BLaER1 treated with 17β-estradiol and CSF1 and Interleukin-3, amounts not matched to agents 10 nM and 100 nM (cell line): ENCODE data around the gene PRKAR1B.
A peak's percentile ranks its signal among the peaks of the same experiment; 100 is the strongest.

Source experiments
- H3K27ac ChIP-seq, 11 experiments: shearing (Covaris generic); formaldehyde crosslinking; 2 replicates each; pipeline ENCODE4 v1.8.1; 2022
- H3K27me3 ChIP-seq, 11 experiments: shearing (Covaris generic); formaldehyde crosslinking; 2 replicates each; pipeline ENCODE4 v1.8.1; 2022
- H3K36me3 ChIP-seq, 11 experiments: shearing (Covaris generic); formaldehyde crosslinking; 2 replicates each; pipeline ENCODE4 v1.8.1; 2022
- H3K4me1 ChIP-seq, 10 experiments: shearing (Covaris generic); formaldehyde crosslinking; 2 replicates each; pipeline ENCODE4 v1.8.1; 2022
- H3K4me2 ChIP-seq, 11 experiments: shearing (Covaris generic); formaldehyde crosslinking; 2 replicates each; pipeline ENCODE4 v1.8.1; 2022
- H3K4me3 ChIP-seq, 10 experiments: shearing (Covaris generic); formaldehyde crosslinking; 2 replicates each; pipeline ENCODE4 v1.8.1; 2022
- H3K9ac ChIP-seq, 11 experiments: shearing (Covaris generic); formaldehyde crosslinking; 2 replicates each; pipeline ENCODE4 v1.8.1; 2022
- H3K9me3 ChIP-seq, 11 experiments: shearing (Covaris generic); formaldehyde crosslinking; replicated peaks in 1 of 11; 2 replicates each; pipeline ENCODE4 v1.8.1; 2022
- H4K20me1 ChIP-seq, 11 experiments: shearing (Covaris generic); formaldehyde crosslinking; 2 replicates each; pipeline ENCODE4 v1.8.1; 2022
- Cebpa-rat ChIP-seq, 11 experiments: shearing (Covaris generic); IDR thresholded peaks; 2 replicates each; pipeline ENCODE4 v1.8.1; 2022

Gene PRKAR1B

DNA sequence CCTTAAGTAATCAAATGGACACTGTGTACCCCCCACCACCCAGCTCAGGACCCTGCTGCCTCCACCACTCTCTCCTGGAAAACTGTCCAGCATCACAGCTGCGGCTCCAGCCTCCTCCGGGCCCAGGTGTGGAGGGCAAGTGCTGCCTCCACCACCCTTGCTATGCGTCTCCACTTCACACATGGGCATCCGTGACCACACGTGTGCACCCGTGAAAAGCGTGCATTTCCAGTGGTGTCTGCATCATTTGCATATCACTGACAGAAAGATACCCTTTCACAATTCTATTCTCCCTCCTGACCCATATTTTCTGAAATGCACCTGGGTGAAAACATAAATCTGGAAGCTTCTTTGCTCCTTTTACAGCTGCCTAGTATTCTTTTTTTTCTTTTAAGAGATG, 117.7 kb downstream of the PRKAR1B start:
- Histone ChIP-seq H4K20me1 (no peaks in the 10 kb centered on the region), H3K4me3 (no peak overlapping the region), H3K4me1 (peaks cover 71 to 80% (median 77%) of the 10 kb centered on the region in 10 experiments), H3K4me2 (peak overlapping the region; percentile 79 to 95 (median 87)), H3K9ac (peak overlapping the region in 3 of 11 experiments; percentile 24 to 50 (median 38); a peak in 4 of 22 replicates), H3K36me3 (0 out of 22 replicates have a peak, but pooled peaks cover 0 to 7% (median 0%) of the 10 kb centered on the region in 11 experiments), H3K27ac (peak overlapping the region in 3 of 11 experiments; percentile 29 to 48 (median 39); a peak in 2 of 22 replicates), H3K27me3 (peaks cover 0 to 6% (median 0%) of the 10 kb centered on the region in 11 experiments; a peak in 1 of 22 replicates), H3K9me3 (no peaks in the 10 kb centered on the region)
- TF ChIP-seq Cebpa-rat (IDR thresholded peaks at IDR 0.05) = no peak

DNA sequence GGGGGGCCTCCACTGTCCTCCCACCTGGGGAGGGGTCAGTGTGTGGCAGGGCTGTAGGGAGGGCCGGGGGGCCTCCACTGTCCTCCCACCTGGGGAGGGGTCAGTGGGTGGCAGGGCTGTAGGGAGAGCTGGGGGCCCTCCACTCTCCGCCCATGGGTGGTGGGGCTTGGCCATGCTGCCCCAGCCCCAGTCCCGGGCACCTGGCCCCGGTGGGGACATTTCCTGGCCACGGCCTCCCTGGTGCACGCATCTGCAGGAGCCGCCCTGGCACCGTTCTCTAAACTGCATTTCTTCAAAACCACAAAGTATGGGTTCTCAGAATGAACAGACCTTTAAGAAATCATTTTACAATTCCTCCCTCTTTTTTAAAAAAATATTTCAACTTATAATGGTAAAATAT, 118.1 kb downstream of the PRKAR1B start:
- H4K20me1 ChIP-seq = no peaks in the 10 kb centered on the region
- H3K27ac ChIP-seq = peak overlapping the region in 5 of 11 experiments; percentile 29 to 48 (median 38); a peak in 5 of 22 replicates
- peak overlapping the region; percentile 79 to 95 (median 87) for H3K4me2 ChIP-seq
- no peak overlapping the region for H3K4me3 ChIP-seq
- TF ChIP-seq Cebpa-rat (IDR thresholded peaks at IDR 0.05) = no peak
- H3K4me1 ChIP-seq = peaks cover 75 to 84% (median 79%) of the 10 kb centered on the region in 10 experiments
- H3K36me3 ChIP-seq = 0 out of 22 replicates have a peak, but pooled peaks cover 0 to 7% (median 0%) of the 10 kb centered on the region in 11 experiments
- no peaks in the 10 kb centered on the region for H3K9me3 ChIP-seq
- H3K27me3 ChIP-seq = peaks cover 0 to 6% (median 0%) of the 10 kb centered on the region in 11 experiments; a peak in 1 of 22 replicates
- H3K9ac ChIP-seq = peak overlapping the region in 4 of 11 experiments; percentile 4 to 50 (median 31); a peak in 3 of 22 replicates

DNA sequence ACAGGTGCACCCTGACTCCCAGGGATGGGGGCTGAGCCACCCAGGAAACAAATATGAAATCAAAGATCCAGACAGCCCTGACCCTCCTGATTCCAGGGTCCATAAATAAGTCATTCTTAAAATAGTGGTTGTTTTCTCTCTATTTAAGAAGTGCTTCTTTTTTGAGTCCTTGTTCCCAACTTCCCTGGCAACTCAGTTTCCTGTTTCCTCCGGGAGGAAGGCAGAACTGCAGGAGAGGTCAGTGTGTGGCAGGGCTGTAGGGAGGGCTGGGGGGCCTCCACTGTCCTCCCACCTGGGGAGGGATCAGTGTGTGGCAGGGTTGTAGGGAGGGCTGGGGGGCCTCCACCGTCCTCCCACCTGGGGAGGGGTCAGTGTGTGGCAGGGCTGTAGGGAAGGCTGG, 118.7 kb downstream of the PRKAR1B start:
- H3K4me1 ChIP-seq = peaks cover 76 to 84% (median 81%) of the 10 kb centered on the region in 10 experiments
- H3K9ac ChIP-seq = peak overlapping the region; percentile 27 to 60 (median 43); a peak in 15 of 22 replicates
- no peaks in the 10 kb centered on the region for H4K20me1 ChIP-seq
- H3K9me3 ChIP-seq = no peaks in the 10 kb centered on the region
- no peak for TF ChIP-seq Cebpa-rat (IDR thresholded peaks at IDR 0.05)
- peak overlapping the region; percentile 82 to 95 (median 92) for H3K4me2 ChIP-seq
- H3K27me3 ChIP-seq = peaks cover 0 to 6% (median 0%) of the 10 kb centered on the region in 11 experiments; a peak in 1 of 22 replicates
- peak overlapping the region; percentile 13 to 54 (median 43); a peak in 15 of 22 replicates for H3K27ac ChIP-seq
- 0 out of 22 replicates have a peak, but pooled peaks cover 0 to 7% (median 0%) of the 10 kb centered on the region in 11 experiments for H3K36me3 ChIP-seq
- H3K4me3 ChIP-seq = peak overlapping the region in 4 of 10 experiments; percentile 6 to 33 (median 20); a peak in 1 of 20 replicates

GRCh38 chr7:607938-608337, 119.1 kb downstream of the PRKAR1B start:
- peak overlapping the region; percentile 82 to 95 (median 92) for H3K4me2 ChIP-seq
- H3K9me3 ChIP-seq = no peaks in the 10 kb centered on the region
- no peaks in the 10 kb centered on the region for H4K20me1 ChIP-seq
- H3K4me1 ChIP-seq = peaks cover 78 to 86% (median 83%) of the 10 kb centered on the region in 10 experiments
- peak overlapping the region in 4 of 10 experiments; percentile 6 to 33 (median 20); a peak in 1 of 20 replicates for H3K4me3 ChIP-seq
- H3K27me3 ChIP-seq = peaks cover 0 to 6% (median 0%) of the 10 kb centered on the region in 11 experiments; a peak in 1 of 22 replicates
- 0 out of 22 replicates have a peak, but pooled peaks cover 0 to 7% (median 0%) of the 10 kb centered on the region in 11 experiments for H3K36me3 ChIP-seq
- no peak for TF ChIP-seq Cebpa-rat (IDR thresholded peaks at IDR 0.05)
- H3K9ac ChIP-seq = peak overlapping the region; percentile 27 to 60 (median 43); a peak in 16 of 22 replicates
- H3K27ac ChIP-seq = peak overlapping the region in 10 of 11 experiments; percentile 13 to 54 (median 36); a peak in 14 of 22 replicates

DNA sequence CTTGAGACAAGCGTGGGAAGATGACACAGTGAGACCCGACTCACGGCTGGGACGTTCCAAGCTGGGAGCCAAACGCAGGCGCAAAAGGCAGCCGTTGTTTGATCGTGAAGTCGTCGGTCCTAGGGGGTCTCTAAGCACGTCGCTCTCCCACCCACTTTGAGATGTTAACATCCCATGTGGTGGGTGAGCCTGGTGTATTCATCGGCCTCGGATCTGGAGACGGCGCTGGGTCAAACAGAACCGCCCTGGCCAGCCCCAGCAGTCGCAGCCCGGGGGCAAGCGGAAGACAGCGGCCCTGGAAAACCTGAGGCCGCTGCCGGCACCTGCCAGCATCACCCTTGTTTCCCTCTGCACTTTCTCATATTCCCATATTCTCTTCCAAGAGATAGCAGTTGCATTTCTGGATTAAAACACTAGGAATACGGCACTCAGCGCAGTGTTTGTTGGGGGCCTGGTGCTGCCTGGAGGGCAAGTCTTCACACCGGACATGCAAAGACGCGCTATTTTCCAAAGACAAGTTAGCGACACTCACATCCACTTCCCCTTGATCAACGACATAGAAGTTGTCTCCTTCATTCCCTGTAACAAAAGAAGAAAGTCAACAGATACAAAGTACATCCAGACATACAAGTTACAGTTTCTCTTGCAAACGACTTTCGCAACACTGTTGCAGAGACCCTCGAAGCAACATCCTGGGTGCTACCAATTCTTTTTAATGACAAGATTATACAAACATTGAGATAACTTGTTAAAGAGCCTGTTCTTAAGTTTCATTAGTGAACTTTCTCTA, 121.2 kb downstream of the PRKAR1B start:
- Histone ChIP-seq H3K9ac (peak overlapping the region in 10 of 11 experiments; percentile 78 to 94 (median 87); a peak in 14 of 22 replicates), H3K4me1 (peaks cover 92 to 98% (median 96%) of the 10 kb centered on the region in 10 experiments), H3K4me2 (peak overlapping the region; percentile 81 to 98 (median 93)), H3K4me3 (peak overlapping the region in 3 of 10 experiments; percentile 54 to 62 (median 56); a peak in 6 of 20 replicates), H3K27ac (peak overlapping the region; percentile 90 to 100 (median 97); a peak in 21 of 22 replicates), H3K9me3 (no peaks in the 10 kb centered on the region), H3K27me3 (peaks cover 0 to 6% (median 0%) of the 10 kb centered on the region in 11 experiments; a peak in 1 of 22 replicates), H4K20me1 (no peaks in the 10 kb centered on the region), H3K36me3 (0 out of 22 replicates have a peak, but pooled peaks cover 0 to 7% (median 0%) of the 10 kb centered on the region in 11 experiments)
- TF ChIP-seq Cebpa-rat (IDR thresholded peaks at IDR 0.05) = peak in 6 of 11 experiments; percentile 16 to 57 (median 44); a peak in 5 of 22 replicates

GRCh38 chr7:604884-605531, 122.1 kb downstream of the PRKAR1B start:
- Histone ChIP-seq H4K20me1 (no peaks in the 10 kb centered on the region), H3K9me3 (no peaks in the 10 kb centered on the region), H3K4me2 (peak overlapping the region; percentile 81 to 98 (median 93)), H3K27me3 (peaks cover 0 to 4% (median 0%) of the 10 kb centered on the region in 11 experiments; a peak in 1 of 22 replicates), H3K4me3 (peak overlapping the region; percentile 16 to 62 (median 48); a peak in 18 of 20 replicates), H3K9ac (peak overlapping the region; percentile 78 to 94 (median 86)), H3K36me3 (0 out of 22 replicates have a peak, but pooled peaks cover 0 to 7% (median 0%) of the 10 kb centered on the region in 11 experiments), H3K4me1 (peaks cover 92 to 98% (median 96%) of the 10 kb centered on the region in 10 experiments), H3K27ac (peak overlapping the region; percentile 90 to 100 (median 97))
- no peak for TF ChIP-seq Cebpa-rat (IDR thresholded peaks at IDR 0.05)

DNA sequence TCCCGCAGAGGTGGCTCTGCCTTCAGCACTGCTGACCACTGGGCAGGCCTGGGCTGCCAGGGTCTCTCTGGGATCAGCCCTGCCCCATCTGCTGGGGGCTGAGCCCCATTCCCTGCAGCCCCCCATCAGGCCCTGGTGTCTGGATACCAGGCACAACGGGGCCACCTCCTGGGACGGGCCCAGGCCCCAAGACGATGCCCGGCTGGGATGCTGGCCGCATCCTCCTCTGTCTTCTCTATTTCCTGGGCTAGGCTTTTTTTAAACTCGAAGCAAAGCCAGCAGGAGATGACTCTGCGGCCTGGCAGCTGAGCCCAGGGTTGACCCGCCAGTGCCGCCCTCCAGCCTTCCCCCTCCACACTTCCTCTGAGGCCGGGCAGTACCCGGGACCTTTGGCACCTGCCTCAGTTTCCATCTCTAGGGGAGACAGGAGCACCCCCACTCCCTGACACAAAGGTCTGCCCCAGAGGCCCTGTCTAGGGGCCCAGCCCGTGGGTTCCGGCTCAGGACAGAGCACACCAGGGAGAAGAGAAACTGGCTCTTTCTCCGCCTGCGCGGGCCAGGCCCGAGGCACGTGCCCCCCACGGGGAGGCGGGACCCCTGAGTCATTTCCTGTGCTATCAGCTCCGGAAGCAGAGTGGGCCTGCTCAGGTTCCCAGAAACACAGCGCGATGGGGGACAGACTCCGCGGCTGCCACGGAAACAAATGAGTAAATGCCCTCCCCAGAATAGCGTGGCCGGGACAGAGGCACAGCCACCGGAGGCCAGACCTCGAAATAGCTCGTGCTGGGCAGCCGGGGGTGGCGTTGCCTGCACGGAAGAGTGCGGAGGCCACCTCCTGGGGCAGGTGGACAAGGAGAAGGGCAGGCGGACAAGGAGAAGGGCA, 122.8 kb downstream of the PRKAR1B start:
- peak overlapping the region; percentile 16 to 62 (median 48); a peak in 18 of 20 replicates for H3K4me3 ChIP-seq
- peak overlapping the region; percentile 78 to 94 (median 86) for H3K9ac ChIP-seq
- peak overlapping the region; percentile 81 to 98 (median 93) for H3K4me2 ChIP-seq
- peaks cover 90 to 98% (median 95%) of the 10 kb centered on the region in 10 experiments for H3K4me1 ChIP-seq
- H3K27me3 ChIP-seq = no peaks in the 10 kb centered on the region
- H3K27ac ChIP-seq = peak overlapping the region; percentile 90 to 100 (median 97)
- no peak for TF ChIP-seq Cebpa-rat (IDR thresholded peaks at IDR 0.05)
- H3K9me3 ChIP-seq = no peaks in the 10 kb centered on the region
- no peaks in the 10 kb centered on the region for H4K20me1 ChIP-seq
- 0 out of 22 replicates have a peak, but pooled peaks cover 0 to 7% (median 0%) of the 10 kb centered on the region in 11 experiments for H3K36me3 ChIP-seq
